ENCODE measurements around the gene CPNE2.
A peak's percentile ranks its signal among the peaks of the same experiment; 100 is the strongest.
"Not testable (repeated sequence)": the region's sequence is repeated elsewhere in the genome, so short reads cannot be mapped to it uniquely, and the experiment has no call there.

CPNE2 gene

GRCh38 chr16:57167953-57168352 is 75.6 kb downstream of the CPNE2 start:
- peak; percentile 37 for DNase-seq (ENCODE audit: low spot score)

DNA sequence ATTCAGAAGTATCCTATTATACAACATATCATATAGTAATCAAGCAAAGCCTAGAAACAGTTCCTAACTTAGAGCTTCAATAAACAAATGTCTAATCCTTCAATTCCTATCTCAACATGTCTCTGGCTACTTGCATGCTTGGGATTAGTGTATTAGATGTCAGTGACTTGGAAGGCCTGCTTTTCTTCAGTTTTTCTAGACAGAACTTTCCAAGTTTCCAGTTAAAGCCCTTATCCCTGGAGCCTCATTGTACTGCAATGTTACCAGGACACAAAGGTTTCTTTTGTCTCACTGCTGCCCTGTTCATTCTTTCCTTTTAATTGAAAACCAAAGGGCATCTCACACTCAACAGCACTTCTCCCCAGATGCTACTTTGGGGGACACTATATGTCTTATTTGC is 76.9 kb downstream of the CPNE2 start:
- DNase-seq (ENCODE audit: low spot score): no peak

DNA sequence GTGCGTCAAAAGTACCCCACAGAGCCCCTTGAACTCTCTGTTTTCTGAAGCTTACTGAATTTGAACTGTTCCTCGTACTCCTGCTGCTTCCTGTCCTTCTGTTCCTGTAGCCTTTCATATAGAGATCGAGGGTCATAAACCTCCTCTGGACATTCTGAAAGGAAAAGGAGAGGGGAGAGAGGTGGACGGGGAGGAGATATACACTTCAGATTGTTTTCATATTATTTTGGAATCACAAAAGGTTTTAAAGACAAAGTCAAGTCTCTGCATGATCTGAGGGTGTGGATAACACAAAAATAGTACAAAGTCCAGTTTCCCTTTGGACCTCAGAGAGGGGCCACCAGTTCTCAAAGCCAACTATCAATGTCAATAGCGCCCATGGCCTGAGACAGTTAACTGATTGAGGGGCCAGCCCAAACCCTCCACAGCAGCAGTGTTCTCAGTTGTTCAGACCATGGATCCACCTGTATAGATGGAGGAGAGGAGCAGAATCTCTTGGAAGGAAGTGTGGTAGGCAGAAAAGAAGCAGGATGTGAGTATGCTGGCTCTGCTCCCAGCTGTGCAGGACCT is 80.4 kb downstream of the CPNE2 start:
- no peak for DNase-seq (ENCODE audit: low spot score)

DNA sequence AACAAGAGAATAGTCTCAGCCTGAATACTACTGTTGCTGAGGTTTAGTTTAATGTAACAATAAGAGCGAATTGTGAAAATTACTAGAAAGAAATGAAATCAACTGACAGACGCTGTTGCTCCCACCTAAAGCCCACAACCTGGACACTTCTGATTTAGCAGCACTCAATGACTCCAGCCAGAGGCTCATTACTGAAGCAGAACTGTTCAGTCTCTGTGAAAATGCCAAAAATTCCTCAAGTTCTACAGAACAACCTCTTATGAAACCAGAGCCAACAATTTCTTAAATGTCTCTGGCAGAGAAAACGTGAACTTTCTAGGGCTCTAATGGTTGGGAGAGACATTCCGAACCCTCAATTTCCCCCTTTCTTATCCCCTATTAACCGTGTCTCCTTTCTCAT is 83.5 kb downstream of the CPNE2 start:
- DNase-seq (ENCODE audit: low spot score): no peak

GRCh38 chr16:57178196-57178595 is 85.8 kb downstream of the CPNE2 start:
- no peak for DNase-seq (ENCODE audit: low spot score)

GRCh38 chr16:57178793-57179212 is 86.4 kb downstream of the CPNE2 start:
- no peak for DNase-seq (ENCODE audit: low spot score)

- DNase-seq (ENCODE audit: low spot score): no peak
Measured at GRCh38 chr16:57179215-57179828, 86.9 kb downstream of the CPNE2 start.

DNA sequence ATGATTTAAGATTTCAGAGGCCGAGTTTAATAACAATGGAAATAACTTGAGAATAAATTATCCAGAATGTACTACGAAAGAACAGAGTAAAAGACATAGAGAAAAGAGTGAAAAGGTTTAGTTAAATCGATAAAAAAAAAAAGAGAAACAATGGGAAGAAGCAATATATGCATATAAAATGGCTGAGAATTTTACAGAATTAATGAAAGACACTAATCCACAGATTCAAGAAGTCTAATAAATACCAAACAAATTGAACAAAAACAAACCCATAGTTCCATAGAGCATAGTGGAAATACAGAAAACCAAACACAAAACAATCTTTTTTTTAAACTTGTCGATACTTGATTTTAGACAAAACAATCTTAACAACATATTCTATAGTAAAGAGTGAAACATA is 91.7 kb downstream of the CPNE2 start:
- no peak for DNase-seq (ENCODE audit: low spot score)

- no peak for DNase-seq (ENCODE audit: low spot score)
Measured at GRCh38 chr16:57184887-57185445, 92.6 kb downstream of the CPNE2 start.

DNA sequence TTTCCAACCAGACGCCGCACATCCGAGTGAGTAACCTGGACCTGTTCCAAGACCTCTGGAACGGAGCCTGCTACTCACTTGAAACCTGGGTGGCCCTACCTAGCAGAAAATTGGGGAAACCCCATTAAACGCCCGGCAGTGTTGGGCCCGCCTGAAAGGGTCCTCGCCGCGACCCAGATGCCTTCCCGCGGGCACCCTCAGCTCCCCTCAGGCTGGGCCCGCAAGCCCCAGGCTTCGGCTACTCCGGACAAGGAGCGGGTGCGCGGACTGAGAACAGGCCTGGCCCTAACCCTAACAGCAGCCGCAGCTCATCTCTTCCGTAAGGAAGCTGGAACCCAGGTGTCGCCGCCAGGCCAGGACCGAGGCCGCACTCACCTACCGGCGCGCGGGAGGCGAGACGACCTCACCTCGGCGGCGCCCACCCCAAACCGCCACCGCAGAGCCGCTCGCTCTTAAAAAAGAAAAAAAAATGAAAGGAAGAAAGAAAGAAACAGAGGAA is 93.1 kb downstream of the CPNE2 start:
- DNase-seq (ENCODE audit: low spot score): no peak

GRCh38 chr16:57185945-57186871 is 93.8 kb downstream of the CPNE2 start, which contains the start of the genes PSME3IP1 and RSPRY1:
TSS of gene PSME3IP1 (minus strand) at chr16:57186039. CDS start at chr16:57173854, 12,185 bp downstream.
TSS of gene RSPRY1 (plus strand) at chr16:57186329. CDS start at chr16:57204659, 18,330 bp downstream.
- peak; percentile 99 for DNase-seq (ENCODE audit: low spot score)

DNA sequence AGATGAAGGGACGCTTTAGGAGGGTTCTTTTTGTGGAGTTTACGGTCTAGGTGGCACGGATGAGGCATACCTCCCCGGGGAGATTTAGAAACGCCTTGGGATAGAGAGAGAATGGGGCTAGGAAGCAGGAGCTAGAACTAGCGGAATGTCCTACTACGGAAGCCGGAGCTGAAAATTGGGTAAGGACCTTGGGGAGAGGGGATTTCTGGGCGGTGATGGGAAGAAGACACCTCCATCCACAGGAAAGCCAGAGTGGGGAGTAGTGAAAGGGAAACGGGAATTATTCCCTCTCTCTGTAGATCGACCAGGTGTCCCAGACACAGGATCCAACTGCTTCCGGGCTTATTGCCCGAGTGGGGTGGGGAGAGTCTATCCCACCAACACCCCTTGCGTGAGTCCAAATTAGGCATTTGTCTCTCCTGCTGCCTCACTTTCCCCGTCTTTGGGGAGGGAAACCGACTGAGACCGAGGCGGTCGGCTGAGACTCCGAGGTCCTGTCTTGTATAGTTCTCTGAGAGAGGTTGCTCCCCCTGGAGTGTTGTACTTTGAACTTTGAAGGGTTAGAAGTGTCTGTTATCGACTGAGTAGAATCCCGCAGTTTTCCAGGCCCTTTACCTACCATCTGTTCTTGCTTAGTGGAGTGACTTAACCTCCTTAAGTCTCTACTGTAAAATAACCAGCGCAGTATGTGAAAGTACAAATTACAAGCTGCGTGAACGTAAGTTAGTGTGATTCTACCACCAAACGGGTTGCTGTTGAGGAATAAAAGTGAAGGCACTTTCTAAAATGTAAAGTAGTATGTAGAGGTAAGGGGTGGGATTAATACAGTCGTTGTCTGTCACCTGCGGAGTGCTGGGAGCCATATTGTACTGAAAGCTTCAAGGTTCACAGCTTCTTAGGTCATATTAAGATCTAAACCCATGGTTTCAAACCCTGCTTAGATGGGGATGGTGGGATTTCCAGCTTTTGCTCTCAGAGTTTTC is 94.8 kb downstream of the CPNE2 start:
- no peak for DNase-seq (ENCODE audit: low spot score)

GRCh38 chr16:57187902-57188710 is 95.7 kb downstream of the CPNE2 start:
- DNase-seq (ENCODE audit: low spot score): not testable (repeated sequence)

DNA sequence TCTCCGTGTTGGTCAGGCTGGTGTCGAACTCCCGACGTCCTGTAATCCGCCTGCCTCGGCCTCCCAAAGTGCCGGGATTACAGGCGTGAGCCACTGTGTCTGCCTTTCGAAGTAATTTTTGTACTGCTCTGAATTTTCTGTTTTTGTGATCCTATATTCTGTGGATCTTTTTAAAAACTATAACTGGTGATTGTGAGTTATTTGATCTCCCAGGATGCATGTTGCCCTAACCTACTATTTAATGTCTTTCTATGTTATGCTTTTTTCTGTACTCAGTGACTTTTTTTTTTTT is 96.3 kb downstream of the CPNE2 start:
- DNase-seq (ENCODE audit: low spot score): no peak

DNA sequence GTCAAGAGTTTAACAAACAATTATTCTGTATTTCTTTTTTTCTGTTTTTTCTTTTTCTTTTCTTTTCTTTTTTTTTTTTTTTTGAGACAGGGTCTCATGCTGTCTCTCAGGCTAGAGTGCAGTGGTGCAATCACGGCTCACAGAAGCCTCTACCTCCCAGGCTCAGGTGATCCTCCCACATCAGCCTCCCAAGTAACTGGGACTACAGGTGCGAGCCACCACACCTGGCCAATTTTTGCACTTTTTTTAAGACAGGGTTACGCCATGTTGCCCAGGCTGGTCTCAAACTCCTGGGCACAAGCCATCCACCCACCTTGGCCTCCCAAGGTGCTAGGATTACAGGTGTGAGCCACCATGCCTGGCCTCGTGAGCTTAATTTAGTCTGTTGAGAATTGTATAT is 97.1 kb downstream of the CPNE2 start:
- DNase-seq (ENCODE audit: low spot score): not testable (repeated sequence)

DNA sequence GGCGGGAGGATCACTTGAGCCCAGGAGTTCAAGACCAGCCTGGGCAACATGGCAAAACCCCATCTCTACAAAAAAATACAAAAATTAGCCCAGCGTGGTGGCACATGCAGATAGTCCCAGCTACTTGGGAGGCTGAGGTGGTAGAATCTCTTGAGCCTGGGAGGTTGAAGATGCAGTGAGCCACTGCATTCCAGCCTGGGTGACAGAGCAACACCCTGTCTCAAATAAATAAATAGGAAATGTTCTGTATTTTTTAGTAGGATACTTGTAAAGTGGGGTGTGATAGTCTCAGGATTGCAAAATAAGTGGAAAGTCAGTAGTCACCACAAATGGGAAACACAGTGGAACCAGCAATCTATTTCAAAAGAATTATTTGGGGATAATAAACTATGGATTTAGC is 97.8 kb downstream of the CPNE2 start:
- DNase-seq (ENCODE audit: low spot score): no peak

DNA sequence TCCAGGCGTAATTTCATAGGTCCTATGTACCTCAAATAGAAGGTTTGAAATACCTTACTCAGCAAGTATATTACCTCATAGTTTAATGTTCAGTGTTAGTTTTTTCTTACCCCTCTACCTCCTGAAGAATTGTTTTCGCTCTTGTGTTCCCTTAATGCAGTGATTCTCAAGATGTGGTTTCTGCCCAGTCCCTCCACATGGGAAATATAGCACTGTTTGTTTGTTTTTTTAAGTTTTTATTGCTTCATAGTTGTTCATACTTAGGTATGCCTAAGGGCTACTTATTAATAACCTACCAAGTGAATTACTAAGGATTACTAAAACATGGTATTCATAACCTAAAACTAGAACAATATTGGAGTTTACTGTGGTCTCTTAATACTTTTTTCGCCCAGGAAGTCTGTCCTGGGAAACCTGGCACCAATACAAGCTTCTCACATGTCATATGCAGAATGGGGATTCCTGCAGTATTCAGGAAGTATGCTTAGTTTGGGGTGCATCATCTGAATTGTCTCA is 98.7 kb downstream of the CPNE2 start:
- no peak for DNase-seq (ENCODE audit: low spot score)

DNA sequence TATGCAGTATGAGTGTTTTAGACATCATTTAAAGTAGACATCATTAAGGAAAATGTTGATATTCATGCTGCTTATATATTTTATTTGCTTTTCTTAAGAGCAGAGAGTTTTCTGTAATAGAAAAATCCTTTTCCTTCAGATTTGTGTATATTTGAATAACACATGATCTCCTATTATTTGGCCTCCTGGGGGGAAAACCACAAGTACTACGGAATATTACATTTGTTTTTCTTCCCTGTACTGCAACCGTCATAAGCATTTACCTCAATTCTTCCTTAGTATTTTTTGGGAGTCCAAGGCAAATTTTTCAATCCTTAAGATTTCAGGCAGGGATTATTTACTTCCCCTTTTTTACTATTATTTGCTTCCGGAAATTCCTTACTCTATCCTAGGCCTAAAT is 99.8 kb downstream of the CPNE2 start:
- DNase-seq (ENCODE audit: low spot score): no peak

DNA sequence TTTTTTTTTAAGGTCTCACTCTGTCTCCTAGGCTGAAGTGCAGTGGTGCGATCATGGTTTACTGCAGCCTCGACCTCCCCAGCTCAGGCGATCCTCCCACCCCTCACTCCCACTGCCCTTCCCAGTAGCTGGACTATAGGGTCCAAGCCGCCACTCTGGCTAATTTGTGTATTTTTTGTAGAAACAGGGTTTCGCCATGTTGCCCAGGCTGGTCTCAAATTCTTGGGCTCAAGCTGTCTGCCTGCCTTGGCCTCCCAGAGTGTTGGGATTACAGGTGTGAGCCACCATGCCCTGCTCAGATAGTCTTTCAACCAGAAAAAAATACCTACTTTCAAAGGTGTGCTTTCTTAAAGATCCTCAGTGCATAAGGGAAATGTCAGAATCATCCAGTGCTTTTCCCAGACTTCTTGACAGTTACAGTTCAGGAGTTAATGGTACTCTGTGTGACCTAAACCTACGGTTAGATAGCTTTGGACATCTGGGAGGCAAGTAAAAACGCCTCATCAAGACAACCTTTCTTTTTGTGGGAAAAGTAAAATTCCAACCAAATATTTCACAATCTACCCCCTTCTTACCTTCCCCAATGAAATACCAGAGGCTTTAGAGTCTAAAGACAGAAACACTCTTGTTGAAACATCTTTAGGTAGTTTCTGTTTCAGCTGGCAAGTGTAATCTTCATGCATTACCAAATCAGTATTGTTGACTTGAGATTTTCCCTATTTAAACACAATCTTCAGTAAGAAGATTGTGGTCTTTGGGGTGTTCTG is 100.5 kb downstream of the CPNE2 start:
- DNase-seq (ENCODE audit: low spot score): no peak

- DNase-seq (ENCODE audit: low spot score): peak; percentile 36
Measured at GRCh38 chr16:57194512-57194911, 102.1 kb downstream of the CPNE2 start.

All from COLO829 (cell line).